ENCODE measurements around the gene CCNB1IP1.

Gene CCNB1IP1

DNA sequence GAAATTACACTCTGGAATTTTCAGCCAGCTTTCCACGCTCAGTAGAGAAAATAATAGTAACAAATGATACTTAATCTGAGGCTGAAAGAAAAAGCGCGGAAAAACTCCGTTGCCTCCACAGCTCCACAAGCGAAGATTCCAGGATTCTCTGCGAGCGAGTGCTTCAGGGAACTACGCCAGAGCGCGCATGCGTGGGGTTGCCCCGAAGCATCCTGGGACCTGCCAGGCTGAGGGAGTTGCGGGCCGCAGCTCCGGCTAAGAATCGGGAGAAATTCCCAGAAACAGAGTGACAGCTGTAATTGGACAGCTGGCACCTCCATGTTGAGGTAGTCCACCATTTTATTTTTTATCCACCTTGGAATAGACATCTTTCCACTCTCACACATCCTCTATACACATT, 15.4 kb downstream of the CCNB1IP1 start:
- H3K27ac ChIP-seq = no peak overlapping the region
- H3K9me3 ChIP-seq = no peaks in the 10 kb centered on the region
- peaks cover 0 to 7% (median 0%) of the 10 kb centered on the region in 4 donors for H3K4me1 ChIP-seq
- DNase-seq = no peak
- intact Hi-C loops (cut with DNase I; ENCODE audit: low total_unique reads) = no loop called here
- H3K27me3 ChIP-seq = no peaks in the 10 kb centered on the region
- H3K36me3 ChIP-seq = peaks cover 76 to 82% (median 76%) of the 10 kb centered on the region in 3 donors
- H3K4me3 ChIP-seq = no peak overlapping the region
- TF ChIP-seq, protein P1, sequence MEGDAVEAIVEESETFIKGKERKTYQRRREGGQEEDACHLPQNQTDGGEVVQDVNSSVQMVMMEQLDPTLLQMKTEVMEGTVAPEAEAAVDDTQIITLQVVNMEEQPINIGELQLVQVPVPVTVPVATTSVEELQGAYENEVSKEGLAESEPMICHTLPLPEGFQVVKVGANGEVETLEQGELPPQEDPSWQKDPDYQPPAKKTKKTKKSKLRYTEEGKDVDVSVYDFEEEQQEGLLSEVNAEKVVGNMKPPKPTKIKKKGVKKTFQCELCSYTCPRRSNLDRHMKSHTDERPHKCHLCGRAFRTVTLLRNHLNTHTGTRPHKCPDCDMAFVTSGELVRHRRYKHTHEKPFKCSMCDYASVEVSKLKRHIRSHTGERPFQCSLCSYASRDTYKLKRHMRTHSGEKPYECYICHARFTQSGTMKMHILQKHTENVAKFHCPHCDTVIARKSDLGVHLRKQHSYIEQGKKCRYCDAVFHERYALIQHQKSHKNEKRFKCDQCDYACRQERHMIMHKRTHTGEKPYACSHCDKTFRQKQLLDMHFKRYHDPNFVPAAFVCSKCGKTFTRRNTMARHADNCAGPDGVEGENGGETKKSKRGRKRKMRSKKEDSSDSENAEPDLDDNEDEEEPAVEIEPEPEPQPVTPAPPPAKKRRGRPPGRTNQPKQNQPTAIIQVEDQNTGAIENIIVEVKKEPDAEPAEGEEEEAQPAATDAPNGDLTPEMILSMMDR (IDR thresholded peaks at IDR 0.05) = no peak

DNA sequence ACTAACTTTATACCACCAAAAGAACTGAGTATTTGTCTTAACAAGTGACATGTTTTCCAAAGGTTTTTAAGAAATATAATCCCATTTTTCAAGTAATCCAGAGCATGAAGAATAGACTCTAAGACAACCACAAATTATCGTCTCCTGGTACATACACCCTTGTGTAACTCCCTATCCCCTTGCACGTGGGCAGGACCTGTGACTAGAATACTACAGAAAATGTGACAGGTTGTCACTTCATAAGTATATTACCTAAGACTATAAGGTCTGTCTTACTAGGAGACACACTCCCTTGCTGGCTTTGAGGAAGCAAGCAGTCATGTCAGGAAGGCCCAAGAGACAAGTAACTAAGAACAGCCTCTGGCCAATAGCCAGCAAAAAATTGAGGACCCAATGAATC, 19.1 kb downstream of the CCNB1IP1 start:
- Histone ChIP-seq H3K9me3 (no peaks in the 10 kb centered on the region), H3K36me3 (peaks cover 59 to 76% (median 70%) of the 10 kb centered on the region in 3 donors), H3K4me1 (peaks cover 0 to 7% (median 0%) of the 10 kb centered on the region in 4 donors), H3K27me3 (no peaks in the 10 kb centered on the region), H3K4me3 (no peak overlapping the region), H3K27ac (no peak overlapping the region)
- intact Hi-C loops (cut with DNase I; ENCODE audit: low total_unique reads) = no loop called here
- DNase-seq = no peak
- TF ChIP-seq, protein P1 (IDR thresholded peaks at IDR 0.05) = no peak

DNA sequence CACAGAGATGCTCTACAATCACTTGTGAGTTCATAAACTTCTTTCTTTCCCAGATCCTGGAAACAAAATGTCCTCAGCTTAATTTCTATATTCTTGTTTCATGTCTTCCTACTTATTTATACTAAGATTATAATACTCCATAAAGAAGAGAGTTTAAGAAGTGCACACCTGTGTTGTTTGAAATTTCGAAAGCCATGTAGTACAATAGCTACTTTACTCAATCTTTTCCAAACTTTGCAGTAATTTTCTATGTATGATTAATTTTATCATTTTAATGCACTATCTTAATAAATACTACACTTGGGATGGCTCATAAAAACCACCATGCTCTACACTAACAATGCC, 27.0 kb downstream of the CCNB1IP1 start:
- Histone ChIP-seq H3K4me3 (peak overlapping the region; percentile 71 to 88), H3K27ac (no peak overlapping the region), H3K9me3 (no peaks in the 10 kb centered on the region), H3K36me3 (peaks cover 3 to 11% (median 6%) of the 10 kb centered on the region in 3 donors), H3K4me1 (peaks cover 0 to 20% (median 13%) of the 10 kb centered on the region in 4 donors), H3K27me3 (no peaks in the 10 kb centered on the region)
- no peak for DNase-seq
- TF ChIP-seq, protein P1 (IDR thresholded peaks at IDR 0.05) = no peak
- intact Hi-C loops (cut with DNase I; ENCODE audit: low total_unique reads) = no loop called here

DNA sequence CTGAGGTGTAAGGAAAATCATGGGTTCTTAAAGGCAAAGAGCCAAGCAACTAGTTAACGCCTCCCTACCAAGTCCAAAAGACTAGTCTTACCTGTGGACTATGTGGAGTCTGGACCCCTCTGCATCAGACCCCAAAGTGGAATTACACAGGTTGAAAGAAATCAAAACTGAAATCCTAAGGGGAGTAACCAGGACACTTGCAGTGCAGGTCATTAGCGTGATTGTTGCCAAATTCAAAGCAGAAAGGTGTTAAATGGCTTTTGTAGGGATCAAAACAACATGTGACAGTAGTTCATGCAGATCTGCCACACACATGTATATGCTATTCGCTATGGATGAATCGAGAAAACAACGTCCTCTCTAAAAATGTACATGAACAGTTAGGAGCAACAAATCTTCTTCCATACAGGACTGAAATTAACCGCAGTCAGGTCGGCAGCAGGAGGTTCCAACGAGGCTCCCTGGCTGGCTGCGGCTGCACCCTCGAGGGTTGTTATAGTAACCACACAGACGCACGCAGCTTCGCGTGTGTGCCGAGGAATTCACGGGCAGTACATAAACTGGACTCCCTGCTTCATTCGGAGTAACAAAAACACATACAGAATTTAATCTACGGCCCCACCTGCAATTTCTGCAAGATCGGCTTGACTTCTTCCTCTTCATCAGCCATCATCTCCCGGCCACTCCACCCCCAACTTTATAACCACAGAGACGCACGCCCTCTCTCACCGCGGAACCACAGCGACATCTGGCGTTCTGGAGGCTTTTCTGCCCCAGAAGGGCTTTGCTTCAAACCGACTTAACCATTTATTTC, 27.6 kb downstream of the CCNB1IP1 start, which contains the start of gene TTC5:
Gene TTC5 (minus strand): TSS at position 687 of the 814 bp plus-strand sequence. CDS start 14 bp downstream, at position 673.
- Histone ChIP-seq H3K4me1 (peaks cover 0 to 20% (median 13%) of the 10 kb centered on the region in 4 donors), H3K27me3 (no peaks in the 10 kb centered on the region), H3K36me3 (peaks cover 9 to 17% (median 11%) of the 10 kb centered on the region in 3 donors), H3K27ac (peak within 1 kb of the TSS; percentile 65 to 67), H3K4me3 (peak within 1 kb of the TSS; percentile 71 to 88), H3K9me3 (no peaks in the 10 kb centered on the region)
- DNase-seq = peak; percentile 80 to 87
- intact Hi-C loops (cut with DNase I; ENCODE audit: low total_unique reads) = no loop called here
- TF ChIP-seq, protein P1 (IDR thresholded peaks at IDR 0.05) = peak; percentile 71 to 93

DNA sequence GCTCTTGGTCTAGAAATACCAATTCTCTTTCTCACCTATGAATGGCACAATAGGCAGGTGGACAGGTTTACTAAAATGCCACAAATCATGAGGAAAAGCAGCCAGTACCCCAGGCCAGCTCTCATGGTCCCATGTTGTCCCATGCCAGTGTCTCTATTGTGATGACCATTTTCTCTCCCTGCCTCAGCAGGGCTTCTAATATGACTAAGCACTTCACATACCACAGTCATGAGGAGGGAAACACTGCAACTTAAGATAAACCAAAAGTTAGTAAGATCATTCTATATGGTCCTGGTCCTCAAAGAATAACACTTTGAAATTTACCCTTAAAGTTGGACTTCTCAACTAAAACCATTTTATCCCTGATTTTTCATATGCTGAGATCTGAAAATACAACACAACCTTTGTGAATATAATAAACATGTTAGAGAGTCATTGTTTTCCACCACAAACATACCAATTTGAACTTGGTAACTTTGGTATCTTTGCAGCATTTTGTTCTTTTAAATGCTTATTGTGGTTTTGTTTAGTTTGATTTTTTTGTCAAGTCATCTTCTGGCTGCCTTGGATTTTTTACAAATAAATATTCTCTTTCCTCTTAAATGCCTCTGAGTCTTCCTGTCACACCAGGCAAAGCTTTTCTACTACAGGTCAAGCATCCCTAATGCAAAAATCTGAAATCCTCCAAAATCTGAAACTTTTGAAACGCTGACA, 30.9 kb downstream of the CCNB1IP1 start:
- Histone ChIP-seq H3K36me3 (peaks cover 40 to 48% (median 40%) of the 10 kb centered on the region in 3 donors), H3K9me3 (no peaks in the 10 kb centered on the region), H3K4me3 (no peak overlapping the region), H3K27ac (no peak overlapping the region), H3K4me1 (peaks cover 0 to 20% (median 13%) of the 10 kb centered on the region in 4 donors), H3K27me3 (no peaks in the 10 kb centered on the region)
- intact Hi-C loops (cut with DNase I; ENCODE audit: low total_unique reads) = no loop called here
- no peak for DNase-seq
- TF ChIP-seq, protein P1 (IDR thresholded peaks at IDR 0.05) = no peak
